ENCODE measurements around the gene PRM1. TPM values are rescaled to one million over a fixed set of nuclear protein-coding genes. Genes with fewer than 3 reads are reported as not detected.
"Not testable (repeated sequence)": the region's sequence is repeated elsewhere in the genome, so short reads cannot be mapped to it uniquely, and the experiment has no call there.

The PRM1 gene
- total RNA-seq, 3 donors from 2014 or later = not detected

DNA sequence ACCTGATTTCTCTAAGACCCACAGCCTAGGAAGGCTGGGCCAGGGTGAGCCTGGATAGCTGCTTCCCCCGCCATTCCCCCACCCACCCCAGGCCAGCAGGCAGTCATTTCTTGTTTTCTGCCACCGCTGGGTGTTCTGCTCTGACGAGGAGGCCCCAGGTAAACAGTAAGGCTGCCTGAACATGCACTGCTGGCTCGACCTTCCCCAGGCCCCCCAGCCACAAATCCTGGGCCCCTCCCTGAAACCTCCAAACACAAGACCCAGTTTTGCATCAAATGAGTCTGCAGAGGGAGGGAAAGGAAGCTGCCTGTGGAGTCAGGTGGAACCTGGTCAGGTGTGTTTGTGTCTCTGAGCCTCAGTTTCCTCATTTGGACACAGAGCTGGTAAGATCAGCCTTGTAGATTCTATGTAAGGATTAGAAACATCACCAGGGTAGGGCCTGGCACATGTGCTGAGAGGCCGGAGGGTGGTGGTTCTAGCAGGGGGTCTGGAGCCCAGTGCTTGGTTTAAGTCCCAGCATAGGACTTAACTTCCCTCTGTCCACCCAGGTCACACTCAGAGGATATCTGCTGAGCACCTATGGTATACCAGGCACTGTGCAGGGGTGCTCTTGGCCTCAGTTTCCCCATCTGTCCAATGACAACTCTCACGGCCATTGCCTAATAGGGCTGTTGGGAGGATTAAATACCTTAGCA, 18.9 kb upstream of the PRM1 start:
- Histone ChIP-seq H3K27me3 (no peaks in the 10 kb centered on the region), H3K27ac (no peak overlapping the region), H3K9me3 (no peaks in the 10 kb centered on the region), H3K4me1 (peaks cover 0 to 11% of the 10 kb centered on the region in 2 donors), H3K4me3 (no peak overlapping the region), H3K36me3 (no peaks in the 10 kb centered on the region)
- intact Hi-C loops (cut with DNase I; ENCODE audit: low total_unique reads) = loop anchor here (5.0 kb wide), 1 partner anchor 1062 kb away; no protein-coding TSS in a partner anchor
- no peak for TF ChIP-seq POLR2AphosphoS5 (IDR thresholded peaks at IDR 0.05)
- TF ChIP-seq CTCF (IDR thresholded peaks at IDR 0.05) = no peak
- TF ChIP-seq POLR2A (IDR thresholded peaks at IDR 0.05) = no peak
- DNase-seq (ENCODE audit: low spot score in 2 of 2) = no peak

DNA sequence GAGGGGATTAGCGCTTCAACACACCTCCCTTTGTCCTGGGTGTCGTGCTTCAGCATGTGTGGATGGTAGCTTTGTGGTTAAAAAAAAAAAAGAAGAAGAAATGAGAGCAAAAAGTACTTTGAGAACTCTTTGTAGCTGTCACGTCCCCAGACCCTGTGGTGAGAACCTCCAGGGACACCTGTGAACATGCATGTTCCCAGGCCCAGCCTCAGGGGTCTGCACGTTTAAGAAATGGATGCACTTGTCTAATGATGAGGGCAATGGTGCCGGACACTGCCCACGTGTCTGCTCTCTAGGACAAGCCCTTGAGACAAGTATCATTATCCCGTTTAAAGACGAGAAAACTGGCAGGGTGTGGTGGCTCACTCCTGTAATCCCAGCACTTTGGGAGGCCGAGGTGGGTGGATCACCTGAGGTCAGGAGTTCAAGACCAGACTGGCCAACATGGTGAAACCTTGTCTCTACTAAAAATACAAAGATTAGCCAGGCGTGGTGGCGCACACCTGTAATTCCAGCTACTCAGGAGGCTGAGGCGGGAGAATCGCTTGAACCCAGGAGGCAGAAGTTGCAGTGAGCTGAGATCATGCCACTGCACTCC, 17.9 kb upstream of the PRM1 start:
- H3K27ac ChIP-seq; H3K27me3 ChIP-seq; DNase-seq (ENCODE audit: low spot score in 2 of 2); H3K4me3 ChIP-seq; intact Hi-C loops (cut with DNase I; ENCODE audit: low total_unique reads); H3K9me3 ChIP-seq; H3K36me3 ChIP-seq: not testable (repeated sequence)
- peaks cover 0 to 11% of the 10 kb centered on the region in 2 donors for H3K4me1 ChIP-seq

GRCh38 chr16:11298143-11298900, 17.2 kb upstream of the PRM1 start:
- Histone ChIP-seq H3K4me1 (peaks cover 0 to 11% of the 10 kb centered on the region in 2 donors), H3K27ac (no peak overlapping the region), H3K9me3 (no peaks in the 10 kb centered on the region), H3K4me3 (no peak overlapping the region), H3K36me3 (no peaks in the 10 kb centered on the region), H3K27me3 (no peaks in the 10 kb centered on the region)
- DNase-seq (ENCODE audit: low spot score in 2 of 2) = no peak
- no peak for TF ChIP-seq POLR2A (IDR thresholded peaks at IDR 0.05)
- intact Hi-C loops (cut with DNase I; ENCODE audit: low total_unique reads) = no loop called here

- Histone ChIP-seq H3K27me3 (no peaks in the 10 kb centered on the region), H3K4me3 (peak overlapping the region in 2 of 3 donors; percentile 40 to 59), H3K27ac (peak overlapping the region; percentile 11 to 61), H3K9me3 (no peaks in the 10 kb centered on the region), H3K36me3 (no peaks in the 10 kb centered on the region), H3K4me1 (peaks cover 0 to 11% of the 10 kb centered on the region in 2 donors)
- TF ChIP-seq POLR2AphosphoS5 (IDR thresholded peaks at IDR 0.05) (no peak), CTCF (IDR thresholded peaks at IDR 0.05) (no peak), POLR2A (IDR thresholded peaks at IDR 0.05) (no peak)
- DNase-seq (ENCODE audit: low spot score in 2 of 2) = peak in 1 of 2 donors; percentile 66
- intact Hi-C loops (cut with DNase I; ENCODE audit: low total_unique reads) = no loop called here
Observed at GRCh38 chr16:11297492-11298142, 16.5 kb upstream of the PRM1 start.

- Histone ChIP-seq H3K4me3 (peak overlapping the region in 2 of 3 donors; percentile 40 to 59), H3K4me1 (peaks cover 0 to 11% of the 10 kb centered on the region in 2 donors), H3K27ac (peak overlapping the region; percentile 11 to 61), H3K9me3 (no peaks in the 10 kb centered on the region), H3K36me3 (no peaks in the 10 kb centered on the region), H3K27me3 (no peaks in the 10 kb centered on the region)
- DNase-seq (ENCODE audit: low spot score in 2 of 2) = no peak
- no peak for TF ChIP-seq POLR2A (IDR thresholded peaks at IDR 0.05)
- TF ChIP-seq POLR2AphosphoS5 (IDR thresholded peaks at IDR 0.05) = no peak
- no peak for TF ChIP-seq CTCF (IDR thresholded peaks at IDR 0.05)
- intact Hi-C loops (cut with DNase I; ENCODE audit: low total_unique reads) = no loop called here
Observed at GRCh38 chr16:11296706-11297491, 15.8 kb upstream of the PRM1 start.

Measured in breast epithelium (tissue), 4 donors.